OCI-LY3 (cell line): ENCODE data around the gene ACSS2.

Source experiments
- CTCF ChIP-seq: fragments of 200-600, 300-600 bp; sonication (generic); IDR thresholded peaks from 2 replicates; pipeline ENCODE4 v1.5.1; 2014; ENCODE audit warnings: antibody characterized with exemption, low read length, low read depth
- EZH2phosphoT487 ChIP-seq: fragments of 200-600 bp; shearing (Covaris generic); IDR thresholded peaks from 2 replicates; pipeline ENCODE4 v1.6.1; 2018; ENCODE audit warnings: antibody characterized with exemption, mixed run types, low read depth

GRCh38 chr20:34916774-34917354 is 40.5 kb downstream of the ACSS2 start:
- TF ChIP-seq CTCF (no peak), EZH2phosphoT487 (no peak)
